ENCODE measurements around the gene SPTB. TPM values are rescaled to one million over a fixed set of nuclear protein-coding genes. Genes with fewer than 3 reads are reported as not detected.
"Not testable (repeated sequence)": the region's sequence is repeated elsewhere in the genome, so short reads cannot be mapped to it uniquely, and the experiment has no call there.

SPTB gene
- total RNA-seq = 32.7 TPM

- DNase-seq = no peak
These were observed at the start of gene SPTB for GRCh38 chr14:64879635-64880220. Gene SPTB, minus strand, starts transcription at chr14:64879907. Its CDS starts 56,813 bp downstream, at chr14:64823094.

GRCh38 chr14:64929014-64929359 lies 49.3 kb upstream of the SPTB start:
- no peak for DNase-seq

- no peak for DNase-seq
These were observed 48.7 kb upstream of the SPTB start for GRCh38 chr14:64928239-64929013.

GRCh38 chr14:64927031-64927430 lies 47.3 kb upstream of the SPTB start:
- no peak for DNase-seq

GRCh38 chr14:64926398-64926995 lies 46.8 kb upstream of the SPTB start:
- DNase-seq = no peak

- DNase-seq = no peak
These were observed 43.3 kb upstream of the SPTB start for GRCh38 chr14:64923015-64923414.

- no peak for DNase-seq
These were observed 40.8 kb upstream of the SPTB start for GRCh38 chr14:64920465-64920864.

- DNase-seq = no peak
These were observed 39.9 kb upstream of the SPTB start for GRCh38 chr14:64919618-64920017.

- DNase-seq = no peak
These were observed 39.5 kb upstream of the SPTB start for GRCh38 chr14:64919215-64919614.

- no peak for DNase-seq
These were observed 38.5 kb upstream of the SPTB start for GRCh38 chr14:64918216-64918615.

GRCh38 chr14:64915797-64916196 lies 36.1 kb upstream of the SPTB start:
- DNase-seq = no peak

- DNase-seq = no peak
These were observed 35.3 kb upstream of the SPTB start for GRCh38 chr14:64915029-64915424.

- peak; percentile 98 for DNase-seq
These were observed 34.7 kb upstream of the SPTB start, which contains the start of gene CHURC1 for GRCh38 chr14:64914237-64915028. Gene CHURC1, plus strand, starts transcription at chr14:64914455. Its CDS starts 41 bp downstream, at chr14:64914496.

GRCh38 chr14:64913477-64913876 lies 33.8 kb upstream of the SPTB start:
- not testable (repeated sequence) for DNase-seq

- no peak for DNase-seq
These were observed 32.6 kb upstream of the SPTB start for GRCh38 chr14:64912261-64912660.

- no peak for DNase-seq
These were observed 31.3 kb upstream of the SPTB start for GRCh38 chr14:64910847-64911495.

GRCh38 chr14:64906022-64906421 lies 26.3 kb upstream of the SPTB start:
- no peak for DNase-seq

GRCh38 chr14:64899958-64900357 lies 20.3 kb upstream of the SPTB start:
- DNase-seq = no peak

GRCh38 chr14:64891839-64892375 lies 12.2 kb upstream of the SPTB start:
- DNase-seq = peak; percentile 61

GRCh38 chr14:64891173-64891838 lies 11.6 kb upstream of the SPTB start:
- no peak for DNase-seq

- no peak for DNase-seq
These were observed 9.6 kb upstream of the SPTB start for GRCh38 chr14:64889352-64889751.
